OCI-LY3 (cell line): Measurements from ENCODE around the gene PLD1.

Experiments
- CTCF ChIP-seq: fragments of 200-600, 300-600 bp; sonication (generic); IDR thresholded peaks from 2 replicates; pipeline ENCODE4 v1.5.1; 2014; ENCODE audit warnings: antibody characterized with exemption, low read length, low read depth
- EZH2phosphoT487 ChIP-seq: fragments of 200-600 bp; shearing (Covaris generic); IDR thresholded peaks from 2 replicates; pipeline ENCODE4 v1.6.1; 2018; ENCODE audit warnings: antibody characterized with exemption, mixed run types, low read depth

GRCh38 chr3:171813897-171814460, 3.7 kb upstream of the PLD1 start:
- TF ChIP-seq CTCF (no peak), EZH2phosphoT487 (no peak)
